ENCODE measurements around the gene GNLY.

The GNLY gene

DNA sequence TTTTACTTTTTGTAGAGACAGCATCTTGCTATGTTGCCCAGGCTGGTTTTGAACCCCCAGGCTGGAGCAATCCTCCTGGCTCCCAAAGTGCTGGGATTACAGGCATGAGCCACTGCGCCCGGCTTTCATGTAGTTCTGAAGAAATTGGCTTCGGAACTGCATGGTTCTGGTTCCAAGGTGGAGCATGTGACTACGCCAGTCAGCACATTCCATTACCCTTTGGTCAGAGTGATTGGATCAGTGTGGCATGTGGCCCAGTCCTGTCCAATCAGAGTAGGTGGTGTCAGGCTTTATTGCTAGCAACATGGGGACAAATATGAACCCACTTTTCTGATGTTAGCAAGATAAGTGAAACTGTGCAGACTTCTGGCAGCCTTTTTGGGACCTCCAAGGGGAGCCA lies 43.3 kb downstream of the GNLY start:
- TF ChIP-seq SNAI2 (CRISPR knock-in tag; IDR thresholded peaks at IDR 0.05): peak; percentile 67
- TF ChIP-seq RARB (CRISPR knock-in tag; IDR thresholded peaks at IDR 0.05): no peak
- peak; percentile 30 for ATAC-seq

GRCh38 chr2:85737961-85738360 lies 43.8 kb downstream of the GNLY start:
- TF ChIP-seq ZFP30 (CRISPR knock-in tag; IDR thresholded peaks at IDR 0.05): no peak
- no peak for TF ChIP-seq ZNF8 (CRISPR knock-in tag; IDR thresholded peaks at IDR 0.05)
- TF ChIP-seq, protein P1, sequence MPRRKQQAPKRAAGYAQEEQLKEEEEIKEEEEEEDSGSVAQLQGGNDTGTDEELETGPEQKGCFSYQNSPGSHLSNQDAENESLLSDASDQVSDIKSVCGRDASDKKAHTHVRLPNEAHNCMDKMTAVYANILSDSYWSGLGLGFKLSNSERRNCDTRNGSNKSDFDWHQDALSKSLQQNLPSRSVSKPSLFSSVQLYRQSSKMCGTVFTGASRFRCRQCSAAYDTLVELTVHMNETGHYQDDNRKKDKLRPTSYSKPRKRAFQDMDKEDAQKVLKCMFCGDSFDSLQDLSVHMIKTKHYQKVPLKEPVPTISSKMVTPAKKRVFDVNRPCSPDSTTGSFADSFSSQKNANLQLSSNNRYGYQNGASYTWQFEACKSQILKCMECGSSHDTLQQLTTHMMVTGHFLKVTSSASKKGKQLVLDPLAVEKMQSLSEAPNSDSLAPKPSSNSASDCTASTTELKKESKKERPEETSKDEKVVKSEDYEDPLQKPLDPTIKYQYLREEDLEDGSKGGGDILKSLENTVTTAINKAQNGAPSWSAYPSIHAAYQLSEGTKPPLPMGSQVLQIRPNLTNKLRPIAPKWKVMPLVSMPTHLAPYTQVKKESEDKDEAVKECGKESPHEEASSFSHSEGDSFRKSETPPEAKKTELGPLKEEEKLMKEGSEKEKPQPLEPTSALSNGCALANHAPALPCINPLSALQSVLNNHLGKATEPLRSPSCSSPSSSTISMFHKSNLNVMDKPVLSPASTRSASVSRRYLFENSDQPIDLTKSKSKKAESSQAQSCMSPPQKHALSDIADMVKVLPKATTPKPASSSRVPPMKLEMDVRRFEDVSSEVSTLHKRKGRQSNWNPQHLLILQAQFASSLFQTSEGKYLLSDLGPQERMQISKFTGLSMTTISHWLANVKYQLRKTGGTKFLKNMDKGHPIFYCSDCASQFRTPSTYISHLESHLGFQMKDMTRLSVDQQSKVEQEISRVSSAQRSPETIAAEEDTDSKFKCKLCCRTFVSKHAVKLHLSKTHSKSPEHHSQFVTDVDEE (CRISPR knock-in tag; IDR thresholded peaks at IDR 0.05): no peak
- no peak for TF ChIP-seq GLIS3 (CRISPR knock-in tag; IDR thresholded peaks at IDR 0.05)
- no peak for TF ChIP-seq RARB (CRISPR knock-in tag; IDR thresholded peaks at IDR 0.05)
- no peak for TF ChIP-seq ZNF70 (CRISPR knock-in tag; IDR thresholded peaks at IDR 0.05)
- no peak for TF ChIP-seq ARNTL (CRISPR knock-in tag; IDR thresholded peaks at IDR 0.05; ENCODE audit: borderline replicate concordance, low read depth)
- TF ChIP-seq TCF4 (CRISPR knock-in tag; IDR thresholded peaks at IDR 0.05; ENCODE audit: borderline replicate concordance): no peak
- no peak for TF ChIP-seq PATZ1 (CRISPR knock-in tag; IDR thresholded peaks at IDR 0.05; ENCODE audit: borderline replicate concordance)
- TF ChIP-seq PPARA (CRISPR knock-in tag; IDR thresholded peaks at IDR 0.05; ENCODE audit: borderline replicate concordance): no peak
- TF ChIP-seq ZFP3 (CRISPR knock-in tag; IDR thresholded peaks at IDR 0.05): no peak
- no peak for TF ChIP-seq ZC3H10 (CRISPR knock-in tag; IDR thresholded peaks at IDR 0.05)
- no peak for TF ChIP-seq SNAI2 (CRISPR knock-in tag; IDR thresholded peaks at IDR 0.05)
- ATAC-seq: no peak

- TF ChIP-seq TCF4 (CRISPR knock-in tag; IDR thresholded peaks at IDR 0.05; ENCODE audit: borderline replicate concordance) (no peak), GLIS3 (CRISPR knock-in tag; IDR thresholded peaks at IDR 0.05) (no peak), RARB (CRISPR knock-in tag; IDR thresholded peaks at IDR 0.05) (no peak), ISL1 (CRISPR knock-in tag; IDR thresholded peaks at IDR 0.05) (no peak), CREB5 (CRISPR knock-in tag; IDR thresholded peaks at IDR 0.05; ENCODE audit: low read depth) (no peak), OSR1 (CRISPR knock-in tag; IDR thresholded peaks at IDR 0.05) (no peak), ESRRG (CRISPR knock-in tag; IDR thresholded peaks at IDR 0.05) (no peak), ZC3H10 (CRISPR knock-in tag; IDR thresholded peaks at IDR 0.05) (no peak), ZFP3 (CRISPR knock-in tag; IDR thresholded peaks at IDR 0.05) (no peak), BACH2 (CRISPR knock-in tag; IDR thresholded peaks at IDR 0.05; ENCODE audit: borderline replicate concordance) (no peak), TOX (CRISPR knock-in tag; IDR thresholded peaks at IDR 0.05; ENCODE audit: borderline replicate concordance) (no peak)
- TF ChIP-seq, protein P2, sequence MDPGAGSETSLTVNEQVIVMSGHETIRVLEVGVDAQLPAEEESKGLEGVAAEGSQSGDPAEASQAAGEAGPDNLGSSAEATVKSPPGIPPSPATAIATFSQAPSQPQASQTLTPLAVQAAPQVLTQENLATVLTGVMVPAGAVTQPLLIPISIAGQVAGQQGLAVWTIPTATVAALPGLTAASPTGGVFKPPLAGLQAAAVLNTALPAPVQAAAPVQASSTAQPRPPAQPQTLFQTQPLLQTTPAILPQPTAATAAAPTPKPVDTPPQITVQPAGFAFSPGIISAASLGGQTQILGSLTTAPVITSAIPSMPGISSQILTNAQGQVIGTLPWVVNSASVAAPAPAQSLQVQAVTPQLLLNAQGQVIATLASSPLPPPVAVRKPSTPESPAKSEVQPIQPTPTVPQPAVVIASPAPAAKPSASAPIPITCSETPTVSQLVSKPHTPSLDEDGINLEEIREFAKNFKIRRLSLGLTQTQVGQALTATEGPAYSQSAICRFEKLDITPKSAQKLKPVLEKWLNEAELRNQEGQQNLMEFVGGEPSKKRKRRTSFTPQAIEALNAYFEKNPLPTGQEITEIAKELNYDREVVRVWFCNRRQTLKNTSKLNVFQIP (CRISPR knock-in tag; IDR thresholded peaks at IDR 0.05; ENCODE audit: borderline replicate concordance, low read depth): no peak
- ATAC-seq: no peak
These were observed 46.0 kb downstream of the GNLY start for GRCh38 chr2:85740193-85740592.

DNA sequence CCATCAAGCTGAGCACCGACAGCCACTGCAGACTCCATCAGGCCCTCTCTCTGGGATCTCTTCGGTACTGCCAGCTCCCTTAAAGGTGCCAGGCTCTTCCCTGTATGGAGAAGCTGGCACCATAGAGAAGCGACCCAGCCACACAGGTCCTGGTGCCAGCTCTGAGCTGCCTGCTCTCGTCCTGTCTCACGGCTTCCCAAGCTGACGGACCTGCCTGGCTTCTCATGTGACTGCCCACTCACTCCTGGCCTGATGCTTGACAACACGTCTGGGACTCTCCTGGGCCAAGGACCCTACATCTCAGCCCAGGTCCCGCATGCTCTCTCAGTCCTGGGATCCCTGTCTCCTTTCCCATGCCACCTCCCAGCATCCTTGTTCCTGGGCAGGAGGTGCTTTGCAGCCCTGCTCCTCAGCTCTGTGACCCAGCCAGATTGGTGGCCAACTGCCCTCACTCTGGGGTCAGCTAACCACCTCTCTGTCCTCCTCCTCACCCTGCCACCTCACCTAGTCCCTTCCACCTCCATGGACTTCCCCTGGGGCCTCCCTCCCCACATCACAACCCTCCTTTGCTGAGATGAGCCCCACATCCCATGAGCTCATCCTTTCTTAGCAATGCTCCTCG lies 47.2 kb downstream of the GNLY start:
- peak; percentile 1; the same call in 1 of the 3 replicates for ATAC-seq
- TF ChIP-seq ZFP3 (CRISPR knock-in tag; IDR thresholded peaks at IDR 0.05) (peak; percentile 37), SNAI2 (CRISPR knock-in tag; IDR thresholded peaks at IDR 0.05) (no peak)

All from SK-N-SH treated with all-trans-retinoic acid at 6 μM for 48 hours (cell line).